Lung microvascular endothelial cell (primary cell): ENCODE results near the gene AFF3. TPM values are rescaled to one million over a fixed set of nuclear protein-coding genes. Genes with fewer than 3 reads are reported as not detected.
A peak's percentile ranks its signal among the peaks of the same experiment; 100 is the strongest.
"Not testable (repeated sequence)": the region's sequence is repeated elsewhere in the genome, so short reads cannot be mapped to it uniquely, and the experiment has no call there.

Source experiments
- DNase-seq, 2 donors: peaks; one replicate each; pipeline versions ENCODE4 v3.0.0 to v3.0.0-alpha.2; 2010; ENCODE audit warnings: low read depth in 2 of 2
- total RNA-seq: library from RNA; depleted of rRNA; stranded (reverse); fragments of >200 nt; gene quantifications from 2 replicates; pipeline ENCODE4 v1.2.1, GENCODE V29; 2014

Gene AFF3
- total RNA-seq, 1 donor from 2014 or later: under 0.01 TPM

DNA sequence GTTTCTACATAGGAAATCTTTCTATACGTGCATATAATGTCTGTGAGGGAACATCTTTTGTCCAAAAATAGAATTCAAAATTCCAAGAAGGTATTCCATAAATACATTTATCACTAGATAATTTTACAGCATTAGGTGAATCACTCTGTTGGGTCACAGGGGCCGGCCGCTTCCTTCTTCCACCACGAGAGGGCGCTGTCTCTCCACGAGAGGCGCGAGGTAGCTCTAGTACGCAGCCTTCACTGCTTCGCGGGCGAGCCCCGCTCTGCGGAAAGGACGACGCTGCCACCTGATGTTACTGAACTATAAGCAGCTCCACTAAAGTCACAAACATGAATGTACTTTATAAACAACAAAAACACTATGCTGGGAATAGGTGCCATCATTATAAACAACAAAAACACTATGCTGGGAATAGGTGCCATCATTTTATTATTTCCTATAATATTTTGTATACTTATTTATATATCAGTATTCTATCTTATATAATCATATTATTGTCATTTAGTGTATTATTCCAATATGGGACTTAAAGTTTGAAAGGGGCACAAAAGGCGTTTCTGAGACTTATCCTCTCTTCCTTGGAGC, 583.2 kb downstream of the AFF3 start:
- peak; percentile 80 to 82 for DNase-seq

DNA sequence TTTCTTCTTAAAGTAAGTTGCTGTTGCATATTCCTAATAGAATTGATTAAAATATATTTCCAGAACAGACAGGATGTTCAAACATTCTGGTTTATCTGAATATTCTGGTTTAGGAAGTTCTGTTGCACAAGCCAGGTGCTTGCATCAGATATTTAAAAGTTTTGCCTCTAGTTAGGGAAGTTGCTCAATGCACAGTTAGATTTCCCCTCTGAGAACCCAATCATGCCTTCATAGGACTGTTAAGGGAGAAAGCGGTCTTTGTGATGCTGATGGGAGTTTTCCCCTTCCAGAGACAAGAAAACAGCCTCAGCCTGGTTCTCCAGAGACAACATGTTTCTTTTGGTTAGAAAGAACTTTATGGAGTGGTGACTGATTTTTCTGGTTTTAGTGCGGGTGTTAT, 587.0 kb downstream of the AFF3 start:
- no peak for DNase-seq

DNA sequence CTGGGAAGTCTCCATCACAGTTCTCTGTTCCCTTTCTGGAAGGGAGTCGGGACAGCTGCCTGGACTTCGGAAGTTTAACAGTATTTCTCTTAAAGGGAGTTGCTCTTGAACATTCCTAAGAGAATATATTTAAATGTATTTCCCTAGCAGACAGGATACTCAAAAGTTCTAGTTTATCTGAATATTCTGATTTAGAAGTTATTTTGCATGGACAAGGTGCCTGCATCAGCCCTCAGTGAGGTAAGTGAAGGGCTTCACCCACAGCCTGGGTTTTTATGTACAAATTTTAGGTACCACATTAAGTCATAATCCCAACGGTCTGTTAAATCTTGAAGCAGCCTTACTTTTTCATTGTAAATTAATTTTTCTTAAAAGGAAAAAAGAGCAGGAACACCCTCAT, 587.5 kb downstream of the AFF3 start:
- no peak for DNase-seq

DNA sequence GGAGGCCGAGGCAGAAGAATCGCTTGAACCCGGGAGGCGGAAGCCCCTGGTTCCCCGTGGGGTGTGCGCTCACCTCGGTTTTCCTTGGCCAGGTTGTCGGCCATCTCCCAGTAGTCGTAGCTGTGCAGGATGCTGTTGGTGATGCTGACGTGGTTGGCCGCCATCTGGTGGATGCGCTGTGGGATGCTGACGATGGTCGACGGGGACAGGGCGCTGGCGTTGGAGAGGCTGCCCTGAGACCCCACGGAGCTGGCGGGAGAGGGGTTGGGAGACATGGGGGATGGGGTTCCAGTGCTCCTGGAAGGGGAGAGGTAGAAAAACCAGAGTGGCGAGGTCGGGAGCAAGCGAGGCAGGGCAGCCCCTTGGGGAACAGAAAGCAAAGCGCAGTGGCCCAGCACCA, 588.2 kb downstream of the AFF3 start:
- peak in 1 of 2 donors; percentile 31 for DNase-seq

DNA sequence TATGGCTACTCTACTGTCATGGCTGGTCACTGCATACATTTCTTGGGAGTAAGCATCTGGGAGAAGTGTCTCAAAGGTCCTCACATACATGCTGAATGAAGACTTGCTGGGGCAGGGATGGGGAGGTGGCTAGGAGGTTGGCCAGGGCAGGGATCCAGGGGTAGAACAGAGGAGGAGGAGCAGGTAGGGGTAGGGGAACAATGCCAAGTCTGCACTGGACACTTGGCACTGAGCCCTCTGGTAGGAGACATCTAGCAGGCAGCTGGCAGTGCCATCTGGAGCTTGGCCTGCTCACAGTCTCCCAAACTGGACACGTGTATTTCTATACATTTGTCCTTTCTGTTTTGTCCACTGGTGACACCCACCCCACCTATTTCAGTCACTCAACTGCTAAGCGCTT, 589.9 kb downstream of the AFF3 start:
- no peak for DNase-seq

DNA sequence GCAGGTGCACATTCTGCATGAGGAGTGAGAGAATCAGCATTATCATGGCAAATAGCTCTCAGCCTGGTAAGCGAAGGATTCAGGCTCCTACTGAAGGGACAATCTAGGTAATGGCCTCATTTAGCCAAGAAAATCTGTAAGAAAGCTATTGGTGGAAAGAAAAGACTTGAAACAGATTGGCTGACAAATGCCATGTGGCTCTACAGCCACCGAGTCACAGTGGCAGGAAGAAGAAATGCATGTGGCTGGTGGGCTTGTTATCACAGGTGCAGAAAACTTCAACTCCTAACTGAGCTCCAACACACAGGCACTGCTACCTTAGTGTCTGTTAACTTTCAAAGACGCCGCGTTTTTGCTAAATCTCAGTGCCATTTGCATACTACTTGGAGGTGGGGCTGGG, 592.0 kb downstream of the AFF3 start:
- no peak for DNase-seq

DNA sequence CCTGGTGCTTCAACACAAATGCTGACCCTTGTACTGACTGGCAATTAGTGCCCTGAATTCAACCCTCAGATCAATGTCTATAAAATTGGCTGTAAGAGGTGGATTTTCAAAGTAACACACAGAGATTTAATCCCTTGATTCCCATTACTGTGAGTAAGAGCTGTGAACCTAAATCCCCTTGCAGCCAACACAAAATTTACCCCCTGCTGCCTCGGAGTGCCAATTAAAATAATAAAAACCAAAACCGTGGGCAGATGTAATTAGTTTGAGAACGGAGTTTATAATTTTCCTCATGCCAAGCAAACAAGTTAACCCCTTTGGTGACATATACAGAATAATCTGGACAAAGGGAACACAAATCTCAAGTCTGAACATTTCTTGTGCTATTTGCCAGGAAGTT, 596.8 kb downstream of the AFF3 start:
- no peak for DNase-seq

DNA sequence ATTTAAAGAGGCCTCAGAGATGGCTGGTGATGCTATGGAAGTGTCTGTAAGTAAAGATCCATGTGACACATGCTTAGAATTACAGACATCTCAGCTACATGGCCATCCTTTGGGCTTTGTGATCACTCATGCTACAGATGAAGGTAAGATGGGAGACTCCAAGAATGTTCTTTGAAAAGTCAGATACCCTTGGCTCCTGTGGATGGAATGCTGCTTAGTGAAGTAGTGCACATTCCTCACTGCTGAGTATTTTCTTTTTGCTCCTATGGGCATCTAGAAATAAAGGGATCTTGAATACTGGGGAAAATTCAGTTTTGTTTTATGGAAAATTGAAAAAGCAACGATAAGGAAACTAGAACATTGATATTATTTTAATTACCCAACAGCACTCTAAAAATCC, 597.3 kb downstream of the AFF3 start:
- no peak for DNase-seq

DNA sequence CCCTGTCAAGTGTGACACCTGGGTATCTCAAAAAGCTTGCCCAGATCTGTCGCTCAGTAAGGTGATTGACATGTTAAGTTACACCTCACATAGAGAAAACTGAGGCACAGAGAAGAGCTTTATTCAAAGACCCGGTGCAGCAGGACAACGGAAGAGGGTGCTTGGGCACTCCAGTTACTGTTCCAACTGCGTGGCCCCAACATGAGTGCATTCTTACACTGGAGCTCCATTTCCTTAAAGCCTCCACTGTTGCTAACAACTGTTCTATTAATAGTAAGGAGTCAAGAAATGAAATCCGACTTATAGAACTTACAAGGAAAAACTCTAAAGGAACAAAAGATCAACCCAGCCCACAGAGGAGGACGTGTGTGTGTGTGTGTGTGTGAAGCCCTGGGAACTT, 597.8 kb downstream of the AFF3 start:
- no peak for DNase-seq

DNA sequence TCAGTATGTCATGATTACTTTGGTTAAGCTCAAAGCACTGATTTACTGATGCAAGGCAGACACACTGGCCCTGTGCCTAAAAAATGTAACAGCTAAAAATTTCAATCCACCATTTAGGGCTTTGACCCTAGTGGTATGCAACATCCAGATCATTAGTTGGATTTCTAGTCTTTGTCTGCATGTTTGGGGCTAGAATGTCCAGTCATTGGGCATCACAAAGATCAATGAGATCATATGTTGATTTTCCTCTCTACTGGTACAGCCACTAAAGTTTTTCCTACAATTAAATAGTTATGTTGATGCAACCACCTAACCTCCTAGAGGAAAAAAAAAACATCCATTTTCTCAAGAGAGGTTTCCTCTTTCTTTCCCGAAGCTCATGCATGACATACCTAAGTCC, 599.1 kb downstream of the AFF3 start:
- no peak for DNase-seq

DNA sequence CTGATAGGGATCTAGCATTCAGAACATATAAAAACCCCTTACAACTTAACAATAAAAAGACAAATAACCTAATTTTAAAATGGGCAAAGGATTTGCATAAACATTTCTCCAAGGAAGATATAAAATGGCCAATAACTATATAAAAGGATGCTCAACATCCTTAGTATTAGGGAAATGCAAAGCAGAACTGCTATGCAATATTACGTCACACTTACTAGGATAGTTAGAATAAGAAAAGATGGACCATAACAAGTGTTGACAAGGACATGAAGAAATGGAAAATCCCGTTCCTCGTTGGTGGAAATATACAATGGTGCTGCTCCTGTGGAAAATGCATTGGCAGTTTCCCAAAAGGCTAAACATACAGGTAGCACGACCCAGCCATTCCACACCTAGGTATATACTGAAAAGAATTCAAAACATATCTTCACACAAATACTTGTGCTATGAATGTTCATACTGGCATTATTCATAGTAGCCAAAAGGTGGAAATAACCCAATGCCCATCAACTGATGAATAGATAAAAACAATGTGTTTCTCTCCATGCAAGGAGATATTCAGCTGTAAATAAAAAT, 604.4 kb downstream of the AFF3 start:
- DNase-seq: no peak

DNA sequence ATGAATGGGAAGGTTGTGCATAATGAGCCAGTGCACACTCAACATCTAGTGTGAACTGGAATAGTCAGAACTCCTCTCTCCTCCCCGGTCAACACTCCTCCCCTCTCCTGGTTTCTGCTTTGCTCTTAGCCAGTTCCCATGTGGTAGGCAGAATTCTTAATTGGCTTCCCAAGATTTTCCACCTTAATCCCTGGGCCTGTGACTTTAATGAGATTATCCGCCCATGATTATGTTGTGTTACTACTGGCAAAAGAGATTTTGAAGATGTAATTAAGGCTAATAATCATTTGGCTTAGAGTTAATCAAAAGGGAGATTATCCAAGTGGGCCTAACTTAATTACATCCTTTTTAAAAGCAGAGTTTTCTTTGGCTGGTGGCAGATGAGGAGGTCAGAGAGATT, 618.3 kb downstream of the AFF3 start:
- DNase-seq: no peak

DNA sequence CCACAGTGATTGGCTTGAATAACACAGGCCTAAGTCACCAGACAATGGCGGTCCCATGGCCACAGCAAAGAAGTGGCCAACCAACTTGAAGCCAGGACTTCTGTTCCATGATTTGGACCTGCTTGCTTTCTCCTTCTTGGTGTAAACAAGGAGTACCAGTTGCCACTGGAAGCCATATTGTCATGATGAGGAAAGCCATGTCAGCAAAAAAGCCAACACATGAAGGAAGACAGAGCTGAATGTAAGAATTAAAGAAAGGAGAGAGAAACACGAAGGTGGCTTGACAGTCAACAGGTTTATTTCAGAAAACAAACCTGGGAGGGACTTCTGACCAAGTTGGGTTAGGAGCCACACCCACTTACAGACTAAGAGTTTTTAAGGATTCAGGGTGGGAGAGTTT, 620.2 kb downstream of the AFF3 start:
- no peak for DNase-seq

DNA sequence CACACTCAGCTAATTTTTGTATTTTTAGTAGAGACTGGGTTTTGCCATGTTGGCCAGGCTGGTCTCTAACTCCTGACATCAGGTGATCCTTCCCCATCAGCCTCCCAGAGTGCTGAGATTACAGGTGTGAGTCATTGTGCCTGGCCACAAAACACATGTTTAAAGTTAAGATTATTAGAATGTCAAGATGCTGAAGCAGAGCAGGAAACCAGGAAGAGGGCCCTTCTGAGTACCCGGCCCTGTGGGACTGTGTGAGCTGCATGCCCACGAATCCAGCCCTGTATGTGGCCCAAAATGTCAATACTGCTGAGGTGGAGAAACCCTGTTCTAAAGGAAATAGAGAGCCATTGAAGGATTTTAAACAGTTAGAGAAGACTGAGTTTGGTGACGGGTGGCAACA, 621.6 kb downstream of the AFF3 start:
- no peak for DNase-seq

DNA sequence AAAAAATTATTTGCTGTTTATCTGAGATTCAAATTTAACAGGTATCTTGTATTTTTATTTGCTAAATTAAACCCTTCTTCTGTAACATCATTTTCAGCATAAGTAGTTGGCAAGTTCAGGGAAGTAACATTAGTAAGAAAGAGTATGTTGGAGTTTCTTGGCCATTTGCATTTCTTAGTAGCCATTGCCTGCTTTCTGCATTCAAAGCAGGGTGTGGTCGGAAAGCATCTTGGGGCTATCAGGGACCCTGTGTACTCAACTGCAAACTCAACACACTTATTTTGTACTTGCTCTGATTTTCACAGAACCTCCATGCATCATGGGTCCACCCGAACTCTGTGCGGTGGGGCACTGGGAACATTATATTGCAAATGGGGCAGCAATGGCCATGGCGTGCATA, 622.2 kb downstream of the AFF3 start:
- DNase-seq: no peak

DNA sequence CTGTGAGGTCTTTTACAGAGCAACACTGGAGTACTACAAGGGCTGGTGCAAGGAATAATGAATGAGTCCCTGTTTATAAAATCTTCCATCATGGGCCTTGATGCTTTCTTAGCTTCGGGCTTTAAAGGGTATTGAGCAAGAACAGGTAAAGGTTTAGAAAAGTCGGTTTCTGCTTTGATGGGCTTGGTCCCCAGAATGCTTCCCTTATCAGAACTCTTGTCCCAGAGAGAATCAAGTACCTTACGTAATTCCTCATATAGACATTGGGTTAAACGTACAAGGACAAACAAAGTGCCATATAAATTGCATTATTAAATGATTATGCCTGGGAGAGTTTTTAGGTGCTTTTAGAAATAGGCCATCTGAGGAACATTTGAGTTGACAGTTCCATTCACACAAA, 628.0 kb downstream of the AFF3 start:
- DNase-seq: no peak

DNA sequence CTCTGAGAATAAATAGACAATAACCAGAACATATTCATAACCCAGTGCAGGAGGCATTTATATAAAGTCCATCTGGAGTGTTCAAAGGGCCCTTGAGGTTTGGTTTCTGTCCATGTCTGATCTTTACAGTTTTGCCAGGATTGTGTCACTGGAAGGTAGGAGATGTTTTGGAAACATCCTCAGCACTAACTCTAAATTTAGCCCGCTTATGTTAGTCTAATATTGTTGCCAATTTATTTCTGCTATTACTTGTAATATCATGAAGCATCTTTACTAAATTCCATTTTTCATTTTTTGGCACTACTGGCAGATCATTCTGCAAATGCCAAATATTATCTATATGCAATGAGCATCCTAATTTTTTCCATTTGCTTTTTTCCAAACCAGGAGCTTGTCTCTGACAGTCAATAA, 630.2 kb downstream of the AFF3 start:
- no peak for DNase-seq

DNA sequence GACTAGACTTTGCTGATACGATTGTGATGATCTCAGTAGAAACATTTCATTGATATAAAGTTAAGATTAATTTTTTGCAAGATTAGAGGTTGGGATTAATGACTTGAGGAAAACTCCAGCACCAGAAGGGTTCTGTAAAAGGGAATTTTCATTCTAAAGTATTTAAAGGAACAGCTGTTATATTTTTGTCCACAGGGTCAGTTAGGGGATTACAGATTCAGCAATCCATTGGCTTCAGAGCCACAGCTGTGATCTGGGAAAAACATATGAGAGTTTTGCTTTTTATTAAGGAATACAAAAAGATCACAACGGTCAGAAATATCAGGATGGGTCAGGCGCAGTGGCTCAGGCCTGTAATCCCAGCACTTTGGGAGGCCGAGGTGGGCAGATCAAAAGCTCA, 633.0 kb downstream of the AFF3 start:
- DNase-seq: no peak

DNA sequence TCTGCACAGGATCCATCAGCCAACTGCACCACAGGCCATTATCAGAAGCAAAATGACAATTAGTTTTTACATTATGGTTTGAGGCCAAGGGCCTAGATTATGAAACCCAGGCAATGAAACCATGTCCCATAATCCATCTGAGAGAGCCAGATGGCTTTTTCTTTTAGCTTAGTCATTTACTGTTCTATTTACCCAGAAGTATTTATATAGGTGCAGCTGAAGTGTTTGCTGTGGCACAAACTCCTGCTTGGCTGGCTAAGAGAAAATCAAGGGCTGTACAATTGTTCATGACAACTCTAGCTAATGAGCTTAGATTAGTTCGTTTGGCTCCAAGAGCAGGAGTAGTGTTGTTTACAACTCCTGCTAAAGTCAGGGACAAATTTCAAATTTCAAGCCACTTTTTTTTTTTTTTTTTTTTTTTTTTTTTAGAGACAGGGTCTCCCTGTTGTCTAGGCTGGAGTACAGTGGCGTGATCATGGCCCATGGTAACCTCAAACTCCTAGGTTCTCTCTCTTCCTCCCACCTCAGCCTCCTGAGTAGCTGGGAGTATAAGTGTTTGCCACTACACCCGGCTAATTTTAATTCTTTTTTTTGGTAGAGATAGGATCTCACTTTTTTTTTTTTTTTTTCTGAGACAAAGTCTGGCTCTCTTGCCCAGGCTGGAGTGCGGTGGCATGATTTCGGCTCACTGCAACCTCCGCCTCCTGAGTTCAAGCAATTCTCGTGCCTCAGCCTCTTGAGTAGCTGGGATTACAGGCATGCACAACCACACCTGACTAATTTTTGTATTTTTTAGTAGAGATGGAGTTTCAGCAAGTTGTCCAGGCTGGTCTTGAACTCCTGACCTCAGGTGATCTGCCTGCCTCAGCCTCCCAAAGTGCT, 634.2 kb downstream of the AFF3 start:
- no peak for DNase-seq

DNA sequence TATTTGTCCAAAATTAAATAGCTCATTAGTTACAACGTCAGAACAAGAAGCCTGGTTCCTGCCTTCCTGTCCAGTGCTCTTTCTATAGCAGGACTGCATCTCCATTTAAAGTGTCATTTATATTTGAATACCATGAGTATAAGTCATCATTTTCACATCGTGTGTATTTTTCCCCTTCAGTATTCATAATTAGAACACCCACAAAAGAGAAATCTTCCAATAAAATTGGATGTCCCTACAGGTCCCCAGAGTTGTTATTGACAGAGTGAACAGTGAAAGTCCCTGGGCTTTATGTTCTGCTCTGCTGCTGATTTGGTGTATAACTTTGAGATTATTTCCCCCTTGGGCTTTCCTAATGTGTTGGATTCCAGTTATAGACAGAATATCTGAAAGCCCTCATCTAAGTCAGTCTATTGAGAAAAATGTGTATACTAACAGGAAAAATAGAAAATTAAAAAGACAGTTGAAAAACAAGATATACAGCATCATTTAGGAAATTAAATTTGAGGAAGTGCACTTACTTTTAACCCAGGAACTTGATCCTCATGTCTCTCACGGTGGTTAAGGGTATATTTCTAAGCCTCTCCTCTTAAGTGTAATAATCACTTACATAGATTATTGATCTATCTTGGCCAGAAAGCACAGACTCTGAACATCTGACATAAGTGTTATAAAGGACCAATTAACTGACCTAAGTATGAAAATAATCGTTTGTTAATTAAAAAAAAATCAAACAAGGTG, 637.4 kb downstream of the AFF3 start:
- DNase-seq: no peak

DNA sequence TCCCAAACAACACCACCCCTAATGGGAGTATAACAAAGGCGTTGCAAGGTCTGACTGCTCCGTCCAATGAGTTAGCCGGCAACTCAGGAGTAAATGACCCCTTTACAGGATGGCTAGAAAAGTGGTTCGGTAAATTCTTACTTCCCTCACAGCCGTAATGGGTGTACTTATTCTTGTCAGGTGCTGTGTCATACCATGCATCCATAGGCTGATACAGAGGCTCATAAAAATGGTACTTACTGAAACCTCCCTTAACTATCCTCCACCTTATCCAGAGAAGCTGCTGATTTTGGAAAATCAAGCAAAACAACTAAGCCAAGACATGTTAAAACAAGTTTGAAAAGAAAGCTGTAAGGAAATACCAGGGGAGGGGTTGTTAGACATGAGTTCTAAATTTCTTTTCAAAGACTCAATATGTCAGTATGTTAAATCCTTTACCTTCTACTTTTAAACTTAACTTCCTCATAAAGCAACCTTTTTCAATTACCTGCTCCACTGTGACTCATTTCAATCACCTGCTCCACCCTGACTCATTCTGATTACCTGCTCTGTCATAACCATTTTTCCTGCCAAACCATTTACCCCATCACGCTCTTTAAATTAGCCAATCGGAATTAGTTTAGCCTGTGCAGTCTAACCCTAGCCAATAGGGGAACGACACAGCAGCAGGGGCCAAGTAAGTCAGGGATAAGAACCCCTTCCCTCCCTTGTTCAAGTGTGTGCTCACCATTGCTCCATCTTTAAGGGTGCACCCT, 638.6 kb downstream of the AFF3 start:
- DNase-seq: not testable (repeated sequence)

DNA sequence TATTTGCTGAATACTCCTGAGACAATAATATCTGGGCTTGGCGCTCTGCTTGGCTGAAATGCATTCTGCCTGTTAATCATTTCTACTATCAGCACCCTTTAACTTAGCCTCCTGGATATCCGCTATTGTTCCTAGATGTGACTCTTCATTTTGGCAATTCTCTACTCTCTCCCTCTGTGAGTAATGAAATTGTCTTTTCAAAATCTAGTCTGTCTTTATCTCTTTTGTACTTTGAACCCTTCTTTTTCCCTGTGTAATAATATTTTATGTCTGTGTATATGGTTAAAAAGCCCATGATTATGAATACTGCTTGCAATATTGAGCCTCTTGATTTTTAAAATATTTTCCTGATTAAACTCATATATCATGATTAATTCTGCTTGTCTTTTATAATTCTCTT, 646.4 kb downstream of the AFF3 start:
- no peak for DNase-seq
